Stimulated activated CD4-positive, alpha-beta T cell treated with anti-CD3 and anti-CD28 coated beads, Interleukin-15, amount 100 ng/mL, for 24 hours (primary cell): ENCODE measurements around the gene TBL1X.
"Not testable (repeated sequence)": the region's sequence is repeated elsewhere in the genome, so short reads cannot be mapped to it uniquely, and the experiment has no call there.

Experiments used
- DNase-seq: peaks from one replicate; pipeline ENCODE4 v3.0.0-alpha.2; 2020

TBL1X gene

GRCh38 chrX:9461087-9461486 lies 3.8 kb upstream of the TBL1X start:
- DNase-seq, result no peak

DNA sequence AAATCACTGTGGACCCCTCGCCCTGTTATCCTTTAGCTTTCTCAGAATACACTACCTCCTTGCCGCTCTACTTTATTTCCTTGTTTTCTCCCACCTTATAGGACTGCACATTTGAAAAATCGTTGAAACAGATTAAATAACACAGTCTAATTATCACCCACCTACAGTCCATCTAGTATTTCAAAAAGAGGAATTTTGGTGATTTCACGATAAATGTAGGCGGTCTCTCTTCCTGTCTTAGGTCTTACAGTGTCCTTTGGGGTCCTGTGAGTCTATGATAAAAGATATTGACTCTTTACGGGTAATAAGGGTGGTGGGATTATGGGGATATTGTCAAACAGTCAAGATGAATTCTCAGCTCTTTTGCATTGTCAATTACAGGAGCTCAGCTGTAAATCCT lies 2.4 kb upstream of the TBL1X start:
- DNase-seq, result no peak

GRCh38 chrX:9465380-9466123 lies 694 bp downstream of the TBL1X start:
- DNase-seq, result peak; percentile 41

DNA sequence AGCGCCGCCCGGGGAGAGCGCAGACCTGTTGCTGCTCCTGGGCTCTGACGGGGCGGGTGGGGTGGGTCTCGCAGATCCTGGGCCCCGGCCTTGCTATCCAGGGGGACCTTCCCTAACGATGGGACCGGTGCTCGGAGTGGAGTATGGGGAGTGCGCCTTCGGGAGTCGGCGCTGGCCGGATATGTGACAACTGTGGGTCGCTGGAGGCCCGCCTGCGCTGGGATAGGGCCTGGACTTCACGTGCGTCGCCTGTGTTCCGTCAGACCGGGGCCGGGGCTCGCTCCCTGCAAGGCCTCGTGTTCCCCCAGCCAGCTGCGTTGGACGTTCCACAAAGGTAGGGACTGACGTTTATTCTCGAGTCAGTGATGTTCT lies 1.3 kb downstream of the TBL1X start:
- DNase-seq, result peak; percentile 39

GRCh38 chrX:9466736-9467135 lies 1.9 kb downstream of the TBL1X start:
- no peak for DNase-seq

- no peak for DNase-seq
Measured at GRCh38 chrX:9467146-9467545, 2.3 kb downstream of the TBL1X start.

DNA sequence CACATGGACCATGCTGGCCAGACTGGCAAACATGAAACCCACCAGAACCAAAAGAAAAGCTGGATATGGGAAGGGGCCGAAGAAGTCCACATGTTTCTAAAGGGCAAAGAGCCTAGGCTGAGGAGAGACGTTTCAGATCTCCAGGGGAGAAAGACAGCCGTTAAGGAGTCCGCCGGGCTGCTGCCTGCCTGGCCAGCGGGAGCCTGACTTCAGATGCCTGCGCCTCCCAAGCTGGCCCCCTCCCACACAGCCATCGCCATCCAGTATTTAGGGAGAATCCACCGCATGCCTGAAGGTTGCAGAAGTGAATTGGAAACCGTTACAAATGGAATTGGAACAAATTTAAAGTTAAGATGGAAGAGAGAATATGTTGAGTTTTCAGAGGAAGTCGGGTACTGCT lies 2.9 kb downstream of the TBL1X start:
- DNase-seq, result no peak

GRCh38 chrX:9471571-9471985 lies 6.7 kb downstream of the TBL1X start:
- no peak for DNase-seq

- DNase-seq, result no peak
Measured at GRCh38 chrX:9473708-9474107, 8.8 kb downstream of the TBL1X start.

DNA sequence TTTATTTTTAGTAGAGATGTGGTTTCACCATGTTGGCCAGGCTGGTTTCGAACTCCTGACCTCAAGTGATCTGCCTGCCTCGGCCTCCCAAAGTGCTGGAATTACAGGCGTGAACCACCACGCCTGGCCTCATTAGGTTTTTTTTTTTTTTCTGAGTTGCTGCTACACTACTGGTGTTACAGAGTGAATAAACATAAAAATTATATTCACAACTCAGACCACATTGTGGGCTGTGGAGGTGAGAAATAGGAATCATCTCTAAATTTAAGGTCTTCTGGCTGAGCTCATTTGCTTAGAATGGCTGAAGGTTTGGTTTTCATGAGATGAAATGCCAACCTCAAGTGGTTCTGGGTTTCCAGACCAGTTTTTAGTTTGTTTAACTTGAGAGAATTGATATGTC lies 10.6 kb downstream of the TBL1X start:
- DNase-seq, result not testable (repeated sequence)

DNA sequence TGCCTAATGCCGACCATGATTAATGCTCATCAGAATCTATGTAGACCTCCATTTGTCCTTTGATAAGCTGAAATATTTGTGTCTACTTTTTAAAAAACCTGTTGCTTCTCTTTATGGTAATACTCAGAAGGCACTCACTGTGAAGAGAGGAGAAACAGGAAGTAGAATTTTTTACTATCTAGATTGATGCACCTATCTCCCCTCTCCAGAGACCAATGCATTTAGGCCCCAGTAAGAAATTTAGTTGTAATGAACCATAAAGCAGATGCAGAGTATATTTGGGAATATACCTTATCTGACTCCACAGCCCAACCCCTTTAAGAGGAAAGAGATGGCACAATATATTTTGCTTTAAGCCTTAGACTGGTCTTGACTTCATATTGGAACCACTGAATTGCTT lies 11.1 kb downstream of the TBL1X start:
- no peak for DNase-seq

DNA sequence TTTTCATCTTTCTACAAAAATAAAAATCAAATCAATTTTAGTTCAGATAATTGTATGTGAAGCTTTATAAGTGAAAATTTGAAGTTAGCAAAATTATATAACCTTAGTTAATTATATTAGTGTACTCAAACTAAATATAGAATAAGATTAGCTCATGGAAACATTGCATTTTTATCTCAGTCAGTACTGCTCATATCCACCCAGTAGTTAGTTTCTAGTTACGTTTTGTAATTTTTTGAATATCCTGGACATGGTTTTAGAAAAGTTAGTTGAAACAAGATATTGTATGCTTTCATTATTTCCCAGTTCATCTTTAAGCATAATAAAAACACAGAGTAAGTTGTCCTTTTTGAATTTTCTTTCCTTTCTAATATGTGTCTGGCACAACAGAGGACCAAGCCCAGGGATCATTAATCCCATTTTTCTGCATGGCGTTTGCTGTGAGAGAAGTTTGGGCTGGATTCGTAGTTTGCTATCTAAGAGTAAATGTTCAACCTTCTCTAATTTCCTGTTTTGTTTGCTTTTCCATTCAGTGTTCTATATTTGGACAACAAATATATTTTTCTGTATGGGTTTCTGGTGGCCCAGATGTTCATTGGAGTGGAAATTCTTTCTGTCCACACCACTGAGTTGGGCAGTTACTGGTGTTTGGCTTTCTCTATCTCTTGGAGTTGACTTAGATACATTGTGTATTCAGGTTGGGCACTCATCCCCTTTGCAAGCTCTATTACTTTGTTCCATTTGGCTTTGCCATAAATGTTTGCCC lies 12.1 kb downstream of the TBL1X start:
- no peak for DNase-seq

GRCh38 chrX:9482408-9482807 lies 17.6 kb downstream of the TBL1X start:
- no peak for DNase-seq

DNA sequence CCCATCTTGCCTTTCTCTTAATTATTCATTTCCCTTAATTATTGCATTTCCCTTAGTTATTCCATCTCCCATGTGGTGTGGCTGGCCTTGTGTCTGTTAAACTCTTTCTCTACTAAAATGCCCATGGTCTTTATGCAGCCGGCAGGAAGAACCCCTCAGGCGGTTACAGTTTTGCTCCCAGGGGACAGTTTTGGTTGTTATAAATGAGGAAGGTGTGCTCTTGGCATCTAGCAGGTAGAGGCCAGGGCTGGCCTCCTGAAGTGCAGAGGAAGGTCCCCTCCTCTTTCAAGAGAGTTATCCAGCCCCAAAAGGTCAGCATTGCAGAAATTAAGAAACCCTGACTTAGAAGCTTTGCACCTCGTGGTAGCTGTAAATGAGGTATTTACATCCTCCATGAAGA lies 18.0 kb downstream of the TBL1X start:
- DNase-seq, result no peak

DNA sequence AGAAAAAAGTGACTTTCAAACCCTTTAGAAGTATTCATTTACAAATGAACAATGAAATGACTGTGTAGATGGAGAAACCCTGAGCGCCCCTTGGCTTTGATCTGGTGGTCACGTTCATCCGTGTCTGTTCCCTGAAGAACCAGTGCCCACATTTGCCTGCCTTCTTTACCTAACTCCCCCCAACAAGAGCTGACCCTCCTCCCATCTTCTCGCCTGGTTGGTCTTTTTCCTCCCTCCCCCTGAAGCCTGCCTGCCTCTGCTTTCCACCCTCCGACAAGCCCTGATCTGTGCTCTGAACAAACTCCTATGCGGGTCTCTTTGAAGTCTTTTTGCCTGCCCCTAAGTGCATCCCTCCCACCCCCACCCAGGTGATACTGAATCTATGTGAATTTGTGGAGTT lies 18.5 kb downstream of the TBL1X start:
- no peak for DNase-seq

DNA sequence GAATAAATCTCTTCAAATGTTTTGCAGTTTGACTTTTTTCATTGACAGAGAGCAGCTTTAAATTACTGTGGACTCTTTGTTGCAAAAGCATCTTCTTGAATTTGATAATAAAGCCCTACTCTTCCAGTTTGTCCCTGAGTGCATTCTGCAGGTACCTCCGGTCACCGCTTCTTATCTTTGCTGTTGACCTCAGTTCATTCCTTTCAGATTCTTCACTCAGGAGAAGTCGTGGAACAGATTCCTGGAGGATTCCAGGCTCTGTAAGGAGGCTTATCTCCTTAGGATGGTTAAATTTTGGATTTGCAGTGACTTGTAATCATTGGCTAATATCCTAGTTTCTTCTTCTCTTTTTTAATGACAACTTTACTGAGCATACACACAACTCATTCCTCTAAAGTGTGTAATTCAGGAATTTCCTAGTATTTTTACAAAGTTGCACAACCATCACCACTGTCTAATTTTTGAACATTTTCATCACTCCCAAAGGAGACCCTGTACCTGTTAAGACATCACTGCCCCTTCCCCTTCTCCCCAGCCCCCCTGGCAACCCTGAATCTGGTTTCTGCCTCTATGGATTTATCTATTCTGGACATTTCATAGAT lies 22.0 kb downstream of the TBL1X start:
- DNase-seq, result no peak

GRCh38 chrX:9488586-9488985 lies 23.7 kb downstream of the TBL1X start:
- no peak for DNase-seq

- no peak for DNase-seq
Measured at GRCh38 chrX:9489234-9489633, 24.4 kb downstream of the TBL1X start.

DNA sequence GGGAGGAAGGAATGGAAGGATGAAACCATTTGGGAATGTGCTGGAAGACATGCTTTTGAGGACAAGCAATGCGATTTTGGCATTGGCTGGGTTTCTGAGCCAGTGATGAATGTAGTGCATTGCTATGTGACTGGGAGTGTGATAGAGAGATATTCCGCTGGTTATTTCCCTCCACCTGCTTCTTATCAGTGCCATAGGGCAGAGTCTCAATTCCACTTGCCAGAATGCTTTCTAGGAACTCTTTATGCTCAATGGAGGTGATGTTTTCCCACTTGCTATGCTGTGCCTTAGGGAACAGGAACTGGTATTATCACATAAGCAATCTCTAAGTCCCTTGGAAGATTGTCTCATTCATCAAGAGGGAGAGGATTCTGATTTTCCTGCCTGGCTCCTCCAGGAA lies 28.0 kb downstream of the TBL1X start:
- no peak for DNase-seq

GRCh38 chrX:9493936-9494335 lies 29.1 kb downstream of the TBL1X start:
- no peak for DNase-seq

DNA sequence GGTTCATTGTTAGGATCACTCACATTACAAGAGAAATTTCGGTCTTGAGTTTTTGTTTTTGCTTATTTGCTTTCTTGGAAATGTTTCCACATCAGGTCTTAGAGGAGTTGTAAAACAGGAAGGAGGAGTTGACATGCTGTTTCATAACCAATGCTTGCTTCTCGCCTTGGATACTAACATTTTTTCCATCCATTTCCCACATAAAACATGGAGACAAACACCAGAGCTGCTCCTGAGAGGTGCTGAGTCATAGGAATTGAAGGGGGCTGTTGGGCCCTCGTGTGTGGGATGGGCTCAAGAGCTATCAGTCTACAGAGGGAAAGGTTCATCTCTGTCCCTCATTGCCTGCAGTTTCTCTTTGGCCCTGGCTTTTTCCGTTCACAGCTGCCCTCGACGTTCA lies 29.9 kb downstream of the TBL1X start:
- DNase-seq, result no peak

GRCh38 chrX:9495496-9495895 lies 30.6 kb downstream of the TBL1X start:
- no peak for DNase-seq

GRCh38 chrX:9498236-9498635 lies 33.4 kb downstream of the TBL1X start:
- DNase-seq, result no peak

- no peak for DNase-seq
Measured at GRCh38 chrX:9500584-9500983, 35.7 kb downstream of the TBL1X start.
